Measurements from ENCODE around the gene NEDD4L. TPM values are rescaled to one million over a fixed set of nuclear protein-coding genes. Genes with fewer than 3 reads are reported as not detected.

NEDD4L gene
- total RNA-seq, 2 donors from 2014 or later, result 5.0 to 7.3 TPM

GRCh38 chr18:58350526-58350925, 306.5 kb downstream of the NEDD4L start:
- DNase-seq (no peak), ATAC-seq (replicated peaks in 1 of 2) (no peak)
- Mint-ChIP-seq H3K4me3 (no peak overlapping the region), H3K27ac (no peak overlapping the region), H3K4me1 (ENCODE audit: low read depth) (no peaks in the 10 kb centered on the region), H3K36me3 (ENCODE audit: insufficient read depth in 2 of 2) (no peaks in the 10 kb centered on the region), H3K27me3 (ENCODE audit: low read depth) (no peaks in the 10 kb centered on the region), H3K9me3 (no peaks in the 10 kb centered on the region)

- no peak for ATAC-seq (replicated peaks in 1 of 2)
- Mint-ChIP-seq H3K27ac (no peak overlapping the region), H3K36me3 (ENCODE audit: insufficient read depth in 2 of 2) (no peaks in the 10 kb centered on the region), H3K27me3 (ENCODE audit: low read depth) (no peaks in the 10 kb centered on the region), H3K4me3 (no peak overlapping the region), H3K4me1 (ENCODE audit: low read depth) (no peaks in the 10 kb centered on the region), H3K9me3 (no peaks in the 10 kb centered on the region)
- DNase-seq, result no peak
These were observed 307.8 kb downstream of the NEDD4L start for GRCh38 chr18:58351776-58352175.

GRCh38 chr18:58353581-58353980, 309.6 kb downstream of the NEDD4L start:
- Mint-ChIP-seq H3K27me3 (ENCODE audit: low read depth) (no peaks in the 10 kb centered on the region), H3K4me3 (no peak overlapping the region), H3K27ac (no peak overlapping the region), H3K9me3 (no peaks in the 10 kb centered on the region), H3K4me1 (ENCODE audit: low read depth) (no peaks in the 10 kb centered on the region), H3K36me3 (ENCODE audit: insufficient read depth in 2 of 2) (no peaks in the 10 kb centered on the region)
- no peak for ATAC-seq (replicated peaks in 1 of 2)
- DNase-seq, result no peak

- Mint-ChIP-seq H3K4me3 (no peak overlapping the region), H3K27ac (no peak overlapping the region), H3K36me3 (ENCODE audit: insufficient read depth in 2 of 2) (no peaks in the 10 kb centered on the region), H3K9me3 (no peaks in the 10 kb centered on the region), H3K27me3 (ENCODE audit: low read depth) (no peaks in the 10 kb centered on the region), H3K4me1 (ENCODE audit: low read depth) (no peaks in the 10 kb centered on the region)
- DNase-seq (no peak), ATAC-seq (replicated peaks in 1 of 2) (no peak)
These were observed 310.0 kb downstream of the NEDD4L start for GRCh38 chr18:58354051-58354450.

GRCh38 chr18:58354791-58355190, 310.8 kb downstream of the NEDD4L start:
- no peaks in the 10 kb centered on the region for H3K4me1 Mint-ChIP-seq (ENCODE audit: low read depth)
- no peaks in the 10 kb centered on the region for H3K36me3 Mint-ChIP-seq (ENCODE audit: insufficient read depth in 2 of 2)
- ATAC-seq (replicated peaks in 1 of 2) (no peak), DNase-seq (no peak)
- H3K4me3 Mint-ChIP-seq, result no peak overlapping the region
- no peaks in the 10 kb centered on the region for H3K9me3 Mint-ChIP-seq
- no peaks in the 10 kb centered on the region for H3K27me3 Mint-ChIP-seq (ENCODE audit: low read depth)
- H3K27ac Mint-ChIP-seq, result no peak overlapping the region

GRCh38 chr18:58355243-58355642, 311.2 kb downstream of the NEDD4L start:
- no peaks in the 10 kb centered on the region for H3K27me3 Mint-ChIP-seq (ENCODE audit: low read depth)
- no peaks in the 10 kb centered on the region for H3K4me1 Mint-ChIP-seq (ENCODE audit: low read depth)
- H3K4me3 Mint-ChIP-seq, result no peak overlapping the region
- no peak overlapping the region for H3K27ac Mint-ChIP-seq
- H3K9me3 Mint-ChIP-seq, result no peaks in the 10 kb centered on the region
- H3K36me3 Mint-ChIP-seq (ENCODE audit: insufficient read depth in 2 of 2), result no peaks in the 10 kb centered on the region
- DNase-seq (no peak), ATAC-seq (replicated peaks in 1 of 2) (no peak)

GRCh38 chr18:58359218-58359617, 315.2 kb downstream of the NEDD4L start:
- ATAC-seq (replicated peaks in 1 of 2), result no peak
- Mint-ChIP-seq H3K4me3 (no peak overlapping the region), H3K27me3 (ENCODE audit: low read depth) (no peaks in the 10 kb centered on the region), H3K36me3 (ENCODE audit: insufficient read depth in 2 of 2) (no peaks in the 10 kb centered on the region), H3K27ac (no peak overlapping the region), H3K9me3 (no peaks in the 10 kb centered on the region), H3K4me1 (ENCODE audit: low read depth) (peaks cover 4% of the 10 kb centered on the region)
- no peak for DNase-seq

GRCh38 chr18:58359620-58360019, 315.6 kb downstream of the NEDD4L start:
- ATAC-seq (replicated peaks in 1 of 2), result no peak
- Mint-ChIP-seq H3K9me3 (no peaks in the 10 kb centered on the region), H3K27me3 (ENCODE audit: low read depth) (no peaks in the 10 kb centered on the region)

GRCh38 chr18:58360324-58360723, 316.3 kb downstream of the NEDD4L start:
- H3K4me1 Mint-ChIP-seq (ENCODE audit: low read depth), result peaks cover 7% of the 10 kb centered on the region

More at GRCh38 chr18:58359620-58360019, 315.6 kb downstream of the NEDD4L start:
- no peak for DNase-seq
- Mint-ChIP-seq H3K4me3 (no peak overlapping the region), H3K4me1 (ENCODE audit: low read depth) (peaks cover 7% of the 10 kb centered on the region), H3K36me3 (ENCODE audit: insufficient read depth in 2 of 2) (no peaks in the 10 kb centered on the region), H3K27ac (no peak overlapping the region)

GRCh38 chr18:58361212-58361611, 317.2 kb downstream of the NEDD4L start:
- DNase-seq (no peak), ATAC-seq (replicated peaks in 1 of 2) (no peak)
- Mint-ChIP-seq H3K4me3 (no peak overlapping the region), H3K27me3 (ENCODE audit: low read depth) (no peaks in the 10 kb centered on the region), H3K36me3 (ENCODE audit: insufficient read depth in 2 of 2) (no peaks in the 10 kb centered on the region), H3K9me3 (no peaks in the 10 kb centered on the region), H3K27ac (no peak overlapping the region), H3K4me1 (ENCODE audit: low read depth) (peaks cover 7% of the 10 kb centered on the region)

More at GRCh38 chr18:58360324-58360723, 316.3 kb downstream of the NEDD4L start:
- Mint-ChIP-seq H3K36me3 (ENCODE audit: insufficient read depth in 2 of 2) (no peaks in the 10 kb centered on the region), H3K4me3 (no peak overlapping the region), H3K27ac (no peak overlapping the region), H3K27me3 (ENCODE audit: low read depth) (no peaks in the 10 kb centered on the region), H3K9me3 (no peaks in the 10 kb centered on the region)
- ATAC-seq (replicated peaks in 1 of 2) (no peak), DNase-seq (no peak)

GRCh38 chr18:58362027-58362575, 318.1 kb downstream of the NEDD4L start:
- Mint-ChIP-seq H3K4me1 (ENCODE audit: low read depth) (peaks cover 7% of the 10 kb centered on the region), H3K4me3 (no peak overlapping the region), H3K9me3 (no peaks in the 10 kb centered on the region), H3K36me3 (ENCODE audit: insufficient read depth in 2 of 2) (no peaks in the 10 kb centered on the region), H3K27me3 (ENCODE audit: low read depth) (no peaks in the 10 kb centered on the region), H3K27ac (no peak overlapping the region)
- no peak for ATAC-seq (replicated peaks in 1 of 2)
- no peak for DNase-seq

- Mint-ChIP-seq H3K27ac (no peak overlapping the region), H3K4me1 (ENCODE audit: low read depth) (peaks cover 7% of the 10 kb centered on the region), H3K9me3 (no peaks in the 10 kb centered on the region), H3K27me3 (ENCODE audit: low read depth) (no peaks in the 10 kb centered on the region), H3K36me3 (ENCODE audit: insufficient read depth in 2 of 2) (no peaks in the 10 kb centered on the region), H3K4me3 (no peak overlapping the region)
- ATAC-seq (replicated peaks in 1 of 2) (no peak), DNase-seq (no peak)
These were observed 318.8 kb downstream of the NEDD4L start for GRCh38 chr18:58362829-58363271.

- ATAC-seq (replicated peaks in 1 of 2), result peak; percentile 41 to 43
These were observed 319.9 kb downstream of the NEDD4L start for GRCh38 chr18:58363767-58364540.

More at GRCh38 chr18:58363767-58364540, 319.9 kb downstream of the NEDD4L start:
- no peaks in the 10 kb centered on the region for H3K36me3 Mint-ChIP-seq (ENCODE audit: insufficient read depth in 2 of 2)
- no peaks in the 10 kb centered on the region for H3K27me3 Mint-ChIP-seq (ENCODE audit: low read depth)
- H3K4me1 Mint-ChIP-seq (ENCODE audit: low read depth), result peaks cover 7% of the 10 kb centered on the region
- no peaks in the 10 kb centered on the region for H3K9me3 Mint-ChIP-seq
- no peak for DNase-seq
- H3K27ac Mint-ChIP-seq, result no peak overlapping the region
- H3K4me3 Mint-ChIP-seq, result peak overlapping the region in 1 of 2 donors; percentile 41

All from activated T-cell treated with anti-CD3 and anti-CD28 coated beads, Interleukin-2, amount 50 U/mL, for 72 hours (primary cell).